MM.1S (cell line): Measurements from ENCODE around the gene TREML1.

ENCODE experiments used
- DNase-seq: peaks from one replicate; pipeline ENCODE4 v3.0.0-alpha.2; 2015
- H2AFZ ChIP-seq: fragments of 300-600 bp; sonication (generic); 2 replicates; pipeline ENCODE4 v1.6.0; 2016; ENCODE audit warnings: antibody characterized with exemption, low read length
- H3F3A ChIP-seq: fragments of 300-600 bp; sonication (generic); 2 replicates; pipeline ENCODE4 v1.6.1; 2016; ENCODE audit warnings: mild to moderate bottlenecking, antibody characterized with exemption, low read length, moderate library complexity, mixed read lengths; ENCODE audit not compliant: insufficient read depth
- H3K27ac ChIP-seq: fragments of 300-600 bp; sonication (generic); 2 replicates; pipeline ENCODE4 v1.5.1; 2016; ENCODE audit warnings: mild to moderate bottlenecking, low read length
- H3K27me3 ChIP-seq: fragments of 300-600 bp; sonication (generic); replicated peaks from 2 replicates; pipeline ENCODE4 v1.6.0; 2016; ENCODE audit warnings: low read length; ENCODE audit not compliant: insufficient read depth
- H3K36me3 ChIP-seq: fragments of 300-600 bp; sonication (generic); replicated peaks from 2 replicates; pipeline ENCODE4 v1.6.1; 2016; ENCODE audit warnings: mild to moderate bottlenecking, low read length, mixed read lengths; ENCODE audit not compliant: insufficient read depth
- H3K4me1 ChIP-seq: fragments of 300-600 bp; sonication (generic); 2 replicates; pipeline ENCODE4 v1.6.1; 2016; ENCODE audit warnings: low read length, mixed read lengths
- H3K4me2 ChIP-seq: fragments of 300-600 bp; sonication (generic); 2 replicates; pipeline ENCODE4 v1.6.0; 2016; ENCODE audit warnings: low read depth, low read length
- H3K4me3 ChIP-seq: fragments of 300-600 bp; sonication (generic); 2 replicates; pipeline ENCODE4 v1.5.1; 2016; ENCODE audit warnings: low read length, mixed read lengths
- H3K79me2 ChIP-seq: fragments of 300-600 bp; sonication (generic); 2 replicates; pipeline ENCODE4 v1.6.1; 2016; ENCODE audit warnings: mixed run types, low read length, mixed read lengths
- H3K9ac ChIP-seq: fragments of 300-600 bp; sonication (generic); 2 replicates; pipeline ENCODE4 v1.6.1; 2016; ENCODE audit warnings: low read length, mixed read lengths
- H3K9me2 ChIP-seq: fragments of 300-600 bp; sonication (generic); replicated peaks from 2 replicates; pipeline ENCODE4 v1.6.1; 2016; ENCODE audit warnings: mild to moderate bottlenecking, low read length, mixed read lengths; ENCODE audit not compliant: insufficient read depth
- H3K9me3 ChIP-seq: fragments of 300-600 bp; sonication (generic); replicated peaks from 2 replicates; pipeline ENCODE4 v1.6.1; 2016; ENCODE audit warnings: mild to moderate bottlenecking, low read length, mixed read lengths; ENCODE audit not compliant: insufficient read depth
- H4K20me1 ChIP-seq: fragments of 300-600 bp; sonication (generic); 2 replicates; pipeline ENCODE4 v1.6.1; 2016; ENCODE audit warnings: mild to moderate bottlenecking, low read length, moderate library complexity, mixed read lengths; ENCODE audit not compliant: insufficient read depth
- EZH2 ChIP-seq: fragments of 300-600 bp; sonication (generic); optimal IDR thresholded peaks from 2 replicates; pipeline ENCODE3; 2017; ENCODE audit warnings: low read depth, mild to moderate bottlenecking, antibody characterized with exemption, low read length, mixed read lengths
- EZH2phosphoT487 ChIP-seq: fragments of 300-600 bp; sonication (generic); IDR thresholded peaks from 2 replicates; pipeline ENCODE4 v1.6.1; 2018; ENCODE audit warnings: antibody characterized with exemption, low read length
- TF ChIP-seq, protein P1 (sequence below): fragments of 300-600 bp; sonication (generic); IDR thresholded peaks from 2 replicates; pipeline ENCODE4 v1.5.1; 2016; ENCODE audit warnings: antibody characterized with exemption, low read length, mixed read lengths

TREML1 gene

GRCh38 chr6:41103847-41104246, 50.3 kb downstream of the TREML1 start:
- DNase-seq, result no peak
- no peaks in the 10 kb centered on the region for H3F3A ChIP-seq
- H3K9me2 ChIP-seq, result no peaks in the 10 kb centered on the region
- H3K4me1 ChIP-seq, result no peaks in the 10 kb centered on the region
- H3K4me2 ChIP-seq, result no peak overlapping the region
- no peaks in the 10 kb centered on the region for H3K9me3 ChIP-seq
- H4K20me1 ChIP-seq, result no peaks in the 10 kb centered on the region
- H3K36me3 ChIP-seq, result no peaks in the 10 kb centered on the region
- no peak overlapping the region for H3K27ac ChIP-seq
- no peaks in the 10 kb centered on the region for H3K79me2 ChIP-seq
- H3K27me3 ChIP-seq, result no peaks in the 10 kb centered on the region
- no peak overlapping the region for H3K9ac ChIP-seq
- no peak for TF ChIP-seq EZH2phosphoT487
- no peak for TF ChIP-seq EZH2
- TF ChIP-seq, protein P1, sequence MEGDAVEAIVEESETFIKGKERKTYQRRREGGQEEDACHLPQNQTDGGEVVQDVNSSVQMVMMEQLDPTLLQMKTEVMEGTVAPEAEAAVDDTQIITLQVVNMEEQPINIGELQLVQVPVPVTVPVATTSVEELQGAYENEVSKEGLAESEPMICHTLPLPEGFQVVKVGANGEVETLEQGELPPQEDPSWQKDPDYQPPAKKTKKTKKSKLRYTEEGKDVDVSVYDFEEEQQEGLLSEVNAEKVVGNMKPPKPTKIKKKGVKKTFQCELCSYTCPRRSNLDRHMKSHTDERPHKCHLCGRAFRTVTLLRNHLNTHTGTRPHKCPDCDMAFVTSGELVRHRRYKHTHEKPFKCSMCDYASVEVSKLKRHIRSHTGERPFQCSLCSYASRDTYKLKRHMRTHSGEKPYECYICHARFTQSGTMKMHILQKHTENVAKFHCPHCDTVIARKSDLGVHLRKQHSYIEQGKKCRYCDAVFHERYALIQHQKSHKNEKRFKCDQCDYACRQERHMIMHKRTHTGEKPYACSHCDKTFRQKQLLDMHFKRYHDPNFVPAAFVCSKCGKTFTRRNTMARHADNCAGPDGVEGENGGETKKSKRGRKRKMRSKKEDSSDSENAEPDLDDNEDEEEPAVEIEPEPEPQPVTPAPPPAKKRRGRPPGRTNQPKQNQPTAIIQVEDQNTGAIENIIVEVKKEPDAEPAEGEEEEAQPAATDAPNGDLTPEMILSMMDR, result no peak
- H2AFZ ChIP-seq, result no peak overlapping the region
- no peak overlapping the region for H3K4me3 ChIP-seq

DNA sequence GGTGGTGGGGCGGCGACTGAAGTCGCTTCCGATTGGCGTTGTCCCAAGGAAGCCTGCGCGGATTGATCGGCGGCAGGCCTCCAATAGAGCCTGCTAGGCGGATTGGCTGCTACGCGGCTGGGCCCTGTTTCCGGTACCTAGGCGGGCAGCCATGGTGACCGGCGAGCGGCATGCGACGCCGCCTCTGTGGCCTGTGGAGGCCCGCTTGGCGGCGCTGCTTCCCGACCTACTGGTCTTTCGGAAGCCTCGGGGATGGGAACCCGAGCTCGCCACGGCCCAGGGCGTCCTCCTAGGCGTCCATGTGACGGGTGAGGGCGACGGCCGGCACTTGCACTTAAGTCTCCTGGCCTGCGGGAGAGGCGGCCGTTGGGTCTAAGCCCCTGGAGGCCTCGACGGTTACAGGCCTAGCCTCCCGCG, 53.3 kb downstream of the TREML1 start:
- Histone ChIP-seq H3K27me3 (no peaks in the 10 kb centered on the region), H2AFZ (no peak overlapping the region), H3K79me2 (no peaks in the 10 kb centered on the region), H3K27ac (no peak overlapping the region), H3K4me2 (no peak overlapping the region), H3K9me2 (no peaks in the 10 kb centered on the region), H3K9ac (no peak overlapping the region), H3F3A (no peaks in the 10 kb centered on the region), H3K9me3 (no peaks in the 10 kb centered on the region), H4K20me1 (no peaks in the 10 kb centered on the region), H3K36me3 (peaks cover 13% of the 10 kb centered on the region; the same call in 1 of the 2 replicates), H3K4me3 (no peak overlapping the region), H3K4me1 (no peaks in the 10 kb centered on the region)
- TF ChIP-seq EZH2phosphoT487 (no peak), EZH2 (no peak)
- TF ChIP-seq, protein P1, result no peak
- DNase-seq, result no peak
